Measurements from ENCODE around the gene BIRC6. TPM values are rescaled to one million over a fixed set of nuclear protein-coding genes. Genes with fewer than 3 reads are reported as not detected.

BIRC6 gene
- total RNA-seq, 1 donor = 211 TPM

DNA sequence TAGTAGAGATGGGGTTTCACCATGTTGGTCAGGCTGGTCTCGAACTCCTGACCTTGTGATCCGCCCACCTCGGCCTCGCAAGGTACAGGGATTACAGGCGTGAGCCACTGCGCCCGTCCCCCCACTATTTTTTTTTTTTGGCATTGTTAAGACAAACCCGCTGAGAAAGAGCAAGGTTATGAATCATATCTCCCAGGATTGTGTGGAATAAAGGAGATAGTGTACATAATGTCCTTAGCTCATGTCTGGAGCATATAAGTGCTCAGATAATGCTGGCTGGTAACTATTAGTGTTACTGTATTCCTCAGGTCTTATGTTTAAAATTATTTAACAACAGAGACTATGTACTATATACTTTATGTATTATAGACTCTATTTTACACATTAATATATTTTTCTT lies 307.0 kb downstream of the BIRC6 start:
- H3K4me3 ChIP-seq (ENCODE audit: low read depth, low read length) = no peak overlapping the region
- TF ChIP-seq, protein P1, sequence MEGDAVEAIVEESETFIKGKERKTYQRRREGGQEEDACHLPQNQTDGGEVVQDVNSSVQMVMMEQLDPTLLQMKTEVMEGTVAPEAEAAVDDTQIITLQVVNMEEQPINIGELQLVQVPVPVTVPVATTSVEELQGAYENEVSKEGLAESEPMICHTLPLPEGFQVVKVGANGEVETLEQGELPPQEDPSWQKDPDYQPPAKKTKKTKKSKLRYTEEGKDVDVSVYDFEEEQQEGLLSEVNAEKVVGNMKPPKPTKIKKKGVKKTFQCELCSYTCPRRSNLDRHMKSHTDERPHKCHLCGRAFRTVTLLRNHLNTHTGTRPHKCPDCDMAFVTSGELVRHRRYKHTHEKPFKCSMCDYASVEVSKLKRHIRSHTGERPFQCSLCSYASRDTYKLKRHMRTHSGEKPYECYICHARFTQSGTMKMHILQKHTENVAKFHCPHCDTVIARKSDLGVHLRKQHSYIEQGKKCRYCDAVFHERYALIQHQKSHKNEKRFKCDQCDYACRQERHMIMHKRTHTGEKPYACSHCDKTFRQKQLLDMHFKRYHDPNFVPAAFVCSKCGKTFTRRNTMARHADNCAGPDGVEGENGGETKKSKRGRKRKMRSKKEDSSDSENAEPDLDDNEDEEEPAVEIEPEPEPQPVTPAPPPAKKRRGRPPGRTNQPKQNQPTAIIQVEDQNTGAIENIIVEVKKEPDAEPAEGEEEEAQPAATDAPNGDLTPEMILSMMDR (IDR thresholded peaks at IDR 0.05; ENCODE audit: insufficient read depth, low read depth, low read length) = no peak
- DNase-seq (ENCODE audit: low read depth) = no peak

DNA sequence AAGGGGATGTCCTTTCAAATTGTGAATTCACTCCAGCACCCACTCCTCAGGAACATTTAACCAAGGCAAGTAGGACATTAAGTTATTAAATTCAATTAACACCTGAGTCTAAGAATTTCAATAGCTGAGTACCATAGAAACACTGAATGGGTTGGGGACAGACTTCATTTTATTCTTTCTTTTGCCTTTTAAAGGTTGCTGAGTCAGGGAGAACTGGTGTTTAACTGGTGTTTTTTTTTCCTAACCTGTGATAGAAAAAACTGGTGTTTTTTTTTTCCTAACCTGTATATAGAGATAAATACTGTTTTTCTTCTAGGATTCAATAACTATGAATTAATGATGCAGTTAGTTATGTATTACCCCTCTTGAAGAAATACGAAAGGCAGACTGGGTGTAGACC lies 309.9 kb downstream of the BIRC6 start:
- no peak overlapping the region for H3K4me3 ChIP-seq (ENCODE audit: low read depth, low read length)
- TF ChIP-seq, protein P1 (IDR thresholded peaks at IDR 0.05; ENCODE audit: insufficient read depth, low read depth, low read length) = no peak
- DNase-seq (ENCODE audit: low read depth) = no peak

DNA sequence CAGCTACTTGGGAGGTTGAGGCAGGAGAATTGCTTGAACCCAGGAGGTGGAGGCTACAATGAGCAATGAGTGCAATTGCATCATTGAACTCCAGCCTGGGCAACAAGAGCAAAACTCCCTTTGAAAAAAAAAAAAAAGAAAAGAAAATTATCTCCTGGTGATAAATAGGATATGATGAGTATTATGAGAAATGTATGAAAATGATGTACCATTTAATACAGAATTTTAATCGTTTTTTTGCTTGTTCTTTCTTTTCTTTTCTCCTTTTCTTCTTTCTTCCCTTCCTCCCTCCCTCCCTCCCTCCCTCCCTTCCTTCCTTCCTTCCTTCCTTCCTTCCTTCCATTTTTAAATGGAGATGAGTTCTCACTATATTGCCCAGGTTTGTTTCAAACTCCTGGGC lies 311.4 kb downstream of the BIRC6 start:
- no peak overlapping the region for H3K4me3 ChIP-seq (ENCODE audit: low read depth, low read length)
- TF ChIP-seq, protein P1 (IDR thresholded peaks at IDR 0.05; ENCODE audit: insufficient read depth, low read depth, low read length) = no peak
- DNase-seq (ENCODE audit: low read depth) = no peak

Small RNA genes lying within 50 kb of the gene (small RNA-seq; reads per million reads assigned to genes)
- gene MIR4765 (not detected), gene MIR558 (not detected)

Other genes with a start within 250 kb of the BIRC6 start
- 27.1 and 48.8 TPM in 2 replicates for gene SLC30A6, start 191.2 kb upstream of the BIRC6 start, total RNA-seq
- not detected in 2 replicates for gene NLRC4, start 92.1 kb upstream of the BIRC6 start, total RNA-seq
- 13.2 and 16.8 TPM in 2 replicates for gene YIPF4, start 79.1 kb upstream of the BIRC6 start, total RNA-seq